ENCODE results near the gene TXNDC9.

DNA sequence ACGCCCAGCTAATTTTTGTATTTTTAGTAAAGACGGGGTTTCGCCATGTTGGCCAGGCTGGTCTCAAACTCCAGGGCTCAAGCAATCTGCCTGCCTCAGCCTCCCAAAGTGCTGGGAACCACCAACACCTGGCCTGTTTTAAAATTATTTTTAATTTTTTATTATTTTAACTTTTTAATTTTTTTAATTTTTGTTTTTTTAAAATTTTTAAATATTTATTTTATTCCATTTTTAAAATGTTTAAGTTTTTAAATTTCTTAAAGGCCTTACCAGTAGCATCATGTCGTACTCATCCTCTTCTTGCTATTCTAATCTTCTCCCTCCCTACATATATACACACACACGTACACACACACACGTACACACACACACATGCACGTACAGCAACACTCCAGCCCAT, 36.6 kb downstream of the TXNDC9 start:
- TF ChIP-seq CTCF (IDR thresholded peaks at IDR 0.05; ENCODE audit: control extremely low read depth in 1 of 3, insufficient read depth in 1 of 3, low read depth in 1 of 3, low read length in 3 of 3): no peak
- no peak for TF ChIP-seq POLR2A (IDR thresholded peaks at IDR 0.05; ENCODE audit: control extremely low read depth in 1 of 2, low read depth in 2 of 2, low read length in 2 of 2)
- TF ChIP-seq ZNF274 (IDR thresholded peaks at IDR 0.05; ENCODE audit: borderline replicate concordance, extremely low read depth, low read length): no peak
- no peak for TF ChIP-seq EZH2 (IDR thresholded peaks at IDR 0.05; ENCODE audit: low read depth, low read length, severe bottlenecking)
- TF ChIP-seq TBP (IDR thresholded peaks at IDR 0.05; ENCODE audit: low read depth, low read length): no peak
- TF ChIP-seq POLR2AphosphoS5 (IDR thresholded peaks at IDR 0.05; ENCODE audit: low read depth, low read length): no peak
